Fibroblast of the aortic adventitia (primary cell): ENCODE results near the gene TCEAL4. TPM values are rescaled to one million over a fixed set of nuclear protein-coding genes. Genes with fewer than 3 reads are reported as not detected.

Experiments used
- DNase-seq: peaks from one replicate; pipeline ENCODE4 v3.0.0-alpha.2; 2010; ENCODE audit warnings: low read depth
- H3K4me3 ChIP-seq: 2 replicates; pipeline ENCODE4 v1.5.1; 2011; ENCODE audit warnings: low read depth, mild to moderate bottlenecking, control low read depth, low read length, moderate library complexity
- CTCF ChIP-seq: IDR thresholded peaks from 2 replicates; pipeline ENCODE4 v1.5.1; 2011; ENCODE audit warnings: mild to moderate bottlenecking, low read length, control low read depth, inconsistent platforms; ENCODE audit not compliant: insufficient read depth
- total RNA-seq: library from RNA; depleted of rRNA; stranded (reverse); fragments of >200 nt; gene quantifications from 2 replicates; pipeline ENCODE4 v1.2.3, GENCODE V29; 2012; ENCODE audit warnings: low replicate concordance

Gene TCEAL4
- total RNA-seq, 1 donor: 47.1 TPM

GRCh38 chrX:103628386-103629317, 43.3 kb downstream of the TCEAL4 start, which contains the start of gene TCEAL1:
TSS of gene TCEAL1 (plus strand) at chrX:103628975. CDS start at chrX:103629917, 942 bp downstream.
- H3K4me3 ChIP-seq: peak within 1 kb of the TSS; percentile 72
- no peak for TF ChIP-seq CTCF
- DNase-seq: peak; percentile 31

GRCh38 chrX:103629318-103630170, 44.2 kb downstream of the TCEAL4 start:
- peak; percentile 62 for TF ChIP-seq CTCF
- H3K4me3 ChIP-seq: peak overlapping the region; percentile 72
- peak; percentile 65 for DNase-seq

GRCh38 chrX:103630171-103630511, 44.8 kb downstream of the TCEAL4 start:
- TF ChIP-seq CTCF: no peak
- peak overlapping the region; percentile 72 for H3K4me3 ChIP-seq
- no peak for DNase-seq

- no peak for TF ChIP-seq CTCF
- H3K4me3 ChIP-seq: no peak overlapping the region
- no peak for DNase-seq
Observed at GRCh38 chrX:103631145-103631544, 45.8 kb downstream of the TCEAL4 start.

- TF ChIP-seq CTCF: no peak
- no peak for DNase-seq
- H3K4me3 ChIP-seq: no peak overlapping the region
Observed at GRCh38 chrX:103635436-103635835, 50.1 kb downstream of the TCEAL4 start.

Other genes starting within 250 kb of the TCEAL4 start
- gene TCEAL9, start 229.0 kb upstream of the TCEAL4 start, total RNA-seq: 225 and 327 TPM in 2 replicates
- gene BEX3, start 209.0 kb upstream of the TCEAL4 start, total RNA-seq: 222 and 678 TPM in 2 replicates
- gene RAB40A, start 66.0 kb upstream of the TCEAL4 start, total RNA-seq: 0.27 and 0.57 TPM in 2 replicates
- gene TCEAL3, start 22.4 kb downstream of the TCEAL4 start, total RNA-seq: 13.2 and 62.0 TPM in 2 replicates
- 38.2 and 113 TPM in 2 replicates for gene TCEAL1, start 43.5 kb downstream of the TCEAL4 start, total RNA-seq
- gene MORF4L2, start 101.2 kb downstream of the TCEAL4 start, total RNA-seq: 641 and 741 TPM in 2 replicates
- gene TMEM31, start 125.4 kb downstream of the TCEAL4 start, total RNA-seq: not detected in 2 replicates
- 2.3 TPM in 1 of 2 replicates, not detected in the other for gene PLP1, start 191.3 kb downstream of the TCEAL4 start, total RNA-seq
- 1.9 and 2.6 TPM in 2 replicates for gene RAB9B, start 246.7 kb downstream of the TCEAL4 start, total RNA-seq